ENCODE results near the gene TNIP1.

- TF ChIP-seq CTCF (IDR thresholded peaks at IDR 0.05) (no peak), EP300 (IDR thresholded peaks at IDR 0.05) (no peak), POLR2AphosphoS5 (IDR thresholded peaks at IDR 0.05) (no peak)
These were observed 73.2 kb downstream of the TNIP1 start for GRCh38 chr5:151007430-151008209.

Measured in esophagus muscularis mucosa (tissue), 4 donors.